Measurements from ENCODE around the gene NEFH. TPM values are rescaled to one million over a fixed set of nuclear protein-coding genes. Genes with fewer than 3 reads are reported as not detected.

The NEFH gene
- total RNA-seq, 1 donor from 2014 or later = 1.0 TPM

DNA sequence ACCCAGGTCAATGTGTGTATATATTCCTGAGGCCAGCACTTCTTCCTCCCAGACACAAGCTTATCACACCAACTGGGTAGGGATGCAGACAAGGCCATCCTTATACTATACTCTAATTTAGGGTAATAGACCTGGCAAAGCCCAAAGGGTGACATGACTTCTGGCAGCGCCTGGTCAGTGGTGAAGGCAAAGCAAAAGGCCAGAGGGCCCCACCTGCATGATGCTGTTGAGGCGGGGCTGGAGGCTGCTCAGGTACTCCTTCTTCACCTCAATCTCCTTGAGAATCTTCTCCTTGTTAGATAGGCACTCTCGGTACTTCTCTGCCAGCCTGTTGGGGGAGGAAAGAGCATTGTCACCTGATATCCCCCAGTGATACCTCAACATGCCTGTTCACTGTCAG, 56.4 kb downstream of the NEFH start:
- H3K27me3 ChIP-seq (ENCODE audit: low read depth) = no peaks in the 10 kb centered on the region
- TF ChIP-seq, protein P1, sequence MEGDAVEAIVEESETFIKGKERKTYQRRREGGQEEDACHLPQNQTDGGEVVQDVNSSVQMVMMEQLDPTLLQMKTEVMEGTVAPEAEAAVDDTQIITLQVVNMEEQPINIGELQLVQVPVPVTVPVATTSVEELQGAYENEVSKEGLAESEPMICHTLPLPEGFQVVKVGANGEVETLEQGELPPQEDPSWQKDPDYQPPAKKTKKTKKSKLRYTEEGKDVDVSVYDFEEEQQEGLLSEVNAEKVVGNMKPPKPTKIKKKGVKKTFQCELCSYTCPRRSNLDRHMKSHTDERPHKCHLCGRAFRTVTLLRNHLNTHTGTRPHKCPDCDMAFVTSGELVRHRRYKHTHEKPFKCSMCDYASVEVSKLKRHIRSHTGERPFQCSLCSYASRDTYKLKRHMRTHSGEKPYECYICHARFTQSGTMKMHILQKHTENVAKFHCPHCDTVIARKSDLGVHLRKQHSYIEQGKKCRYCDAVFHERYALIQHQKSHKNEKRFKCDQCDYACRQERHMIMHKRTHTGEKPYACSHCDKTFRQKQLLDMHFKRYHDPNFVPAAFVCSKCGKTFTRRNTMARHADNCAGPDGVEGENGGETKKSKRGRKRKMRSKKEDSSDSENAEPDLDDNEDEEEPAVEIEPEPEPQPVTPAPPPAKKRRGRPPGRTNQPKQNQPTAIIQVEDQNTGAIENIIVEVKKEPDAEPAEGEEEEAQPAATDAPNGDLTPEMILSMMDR (IDR thresholded peaks at IDR 0.05) = no peak
- no peaks in the 10 kb centered on the region for H3K9me3 ChIP-seq
- H3K4me1 ChIP-seq = no peaks in the 10 kb centered on the region
- ATAC-seq (no peak), DNase-seq (no peak)
- peaks cover 98% of the 10 kb centered on the region for H3K36me3 ChIP-seq
- no peak overlapping the region for H3K27ac ChIP-seq
- H3K4me3 ChIP-seq = no peak overlapping the region
- intact Hi-C loops (cut with DNase I) = no loop called here

DNA sequence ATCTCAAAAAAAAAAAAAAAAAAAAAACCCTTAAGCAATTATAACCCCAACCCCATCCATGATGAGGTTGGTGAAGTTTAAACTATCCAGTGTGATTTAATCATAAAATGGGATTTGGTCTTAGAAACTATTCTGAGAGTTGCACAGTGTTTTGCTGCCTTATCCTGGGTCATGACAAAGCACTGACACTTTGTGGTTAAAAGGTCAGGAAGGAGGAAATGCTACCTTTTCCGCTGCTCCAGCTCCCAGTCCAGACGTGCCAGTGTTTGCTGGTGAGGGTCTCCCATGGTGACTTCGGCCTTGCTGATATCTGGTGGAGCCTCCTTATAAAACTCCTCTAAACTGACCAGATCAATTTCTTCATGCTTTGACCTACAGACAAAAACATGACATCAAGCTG, 59.1 kb downstream of the NEFH start:
- Histone ChIP-seq H3K27ac (no peak overlapping the region), H3K36me3 (peaks cover 95% of the 10 kb centered on the region)
- TF ChIP-seq, protein P1 (IDR thresholded peaks at IDR 0.05) = no peak

More for the DNA sequence above, 59.1 kb downstream of the NEFH start:
- no peaks in the 10 kb centered on the region for H3K9me3 ChIP-seq
- ATAC-seq = no peak
- H3K4me1 ChIP-seq = no peaks in the 10 kb centered on the region
- no peak overlapping the region for H3K4me3 ChIP-seq
- intact Hi-C loops (cut with DNase I) = no loop called here
- no peaks in the 10 kb centered on the region for H3K27me3 ChIP-seq (ENCODE audit: low read depth)
- DNase-seq = no peak

Other genes with a start within 250 kb of the NEFH start
- 16.4 TPM for gene RHBDD3, start 212.2 kb upstream of the NEFH start, total RNA-seq
- 159 TPM for gene EWSR1, start 211.9 kb upstream of the NEFH start, total RNA-seq
- gene GAS2L1, start 173.6 kb upstream of the NEFH start, total RNA-seq = 29.9 TPM
- 0.83 TPM for gene RASL10A, start 164.5 kb upstream of the NEFH start, total RNA-seq
- gene AP1B1, start 91.6 kb upstream of the NEFH start, total RNA-seq = 70.3 TPM
- gene RFPL1, start 41.6 kb upstream of the NEFH start, total RNA-seq = not detected
- gene THOC5, start 73.5 kb downstream of the NEFH start, total RNA-seq = 34.4 TPM
- 22.3 TPM for gene NIPSNAP1, start 100.9 kb downstream of the NEFH start, total RNA-seq
- gene NF2, start 123.4 kb downstream of the NEFH start, total RNA-seq = 42.4 TPM
- gene CABP7, start 239.8 kb downstream of the NEFH start, total RNA-seq = not detected